ENCODE measurements around the gene PI4K2A.
A peak's percentile ranks its signal among the peaks of the same experiment; 100 is the strongest.

The PI4K2A gene

GRCh38 chr10:97612386-97612785 is 28.1 kb upstream of the PI4K2A start:
- DNase-seq (ENCODE audit: low read depth), result no peak
- TF ChIP-seq CTCF (IDR thresholded peaks at IDR 0.05; ENCODE audit: low read depth, low read length, missing control alignments), result peak; percentile 19
- no peak overlapping the region for H3K4me3 ChIP-seq (ENCODE audit: low read depth, low read length)

GRCh38 chr10:97618285-97618684 is 22.2 kb upstream of the PI4K2A start:
- no peak overlapping the region for H3K4me3 ChIP-seq (ENCODE audit: low read depth, low read length)
- TF ChIP-seq CTCF (IDR thresholded peaks at IDR 0.05; ENCODE audit: low read depth, low read length, missing control alignments), result no peak
- no peak for DNase-seq (ENCODE audit: low read depth)

DNA sequence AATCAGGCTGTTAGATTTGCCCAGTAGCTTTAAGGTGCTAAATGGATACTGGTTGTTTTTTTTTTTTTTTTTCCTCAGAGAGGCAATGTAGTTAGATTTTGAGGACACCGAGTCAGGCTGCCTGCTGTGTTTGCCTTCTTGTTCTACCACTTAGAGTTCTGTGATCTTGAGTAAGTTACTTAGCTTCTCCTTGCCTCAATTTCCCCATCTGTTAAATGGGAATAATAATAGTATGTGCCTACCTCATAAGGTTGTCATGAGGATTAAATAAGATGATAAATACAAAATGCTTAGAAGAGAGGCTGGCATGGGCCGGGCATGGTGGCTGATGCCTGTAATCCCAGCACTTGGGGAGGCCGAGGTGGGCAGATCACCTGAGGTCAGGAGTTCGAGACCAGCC is 21.7 kb upstream of the PI4K2A start:
- TF ChIP-seq CTCF (IDR thresholded peaks at IDR 0.05; ENCODE audit: low read depth, low read length, missing control alignments), result no peak
- DNase-seq (ENCODE audit: low read depth), result no peak
- H3K4me3 ChIP-seq (ENCODE audit: low read depth, low read length), result no peak overlapping the region

DNA sequence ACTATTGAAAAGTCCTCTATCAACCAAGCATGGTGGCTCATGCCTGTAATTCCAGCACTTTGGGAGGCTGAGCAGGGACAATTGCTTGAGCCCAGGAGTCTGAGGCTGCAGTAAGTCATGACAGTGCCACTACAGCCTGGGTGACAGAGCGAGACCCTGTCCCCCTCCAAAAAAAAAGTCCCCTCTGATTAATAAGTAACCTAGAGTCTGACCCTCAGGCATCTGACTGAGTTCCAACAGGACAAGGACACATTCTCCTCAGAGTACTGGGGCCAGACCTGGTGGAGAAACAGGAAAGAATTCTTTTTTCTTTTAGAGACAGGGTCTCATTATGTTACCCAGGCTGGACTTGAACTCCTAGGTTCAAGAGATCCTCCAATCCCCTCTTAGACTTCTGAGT is 17.2 kb upstream of the PI4K2A start:
- H3K4me3 ChIP-seq (ENCODE audit: low read depth, low read length), result no peak overlapping the region
- no peak for TF ChIP-seq CTCF (IDR thresholded peaks at IDR 0.05; ENCODE audit: low read depth, low read length, missing control alignments)
- DNase-seq (ENCODE audit: low read depth), result no peak

DNA sequence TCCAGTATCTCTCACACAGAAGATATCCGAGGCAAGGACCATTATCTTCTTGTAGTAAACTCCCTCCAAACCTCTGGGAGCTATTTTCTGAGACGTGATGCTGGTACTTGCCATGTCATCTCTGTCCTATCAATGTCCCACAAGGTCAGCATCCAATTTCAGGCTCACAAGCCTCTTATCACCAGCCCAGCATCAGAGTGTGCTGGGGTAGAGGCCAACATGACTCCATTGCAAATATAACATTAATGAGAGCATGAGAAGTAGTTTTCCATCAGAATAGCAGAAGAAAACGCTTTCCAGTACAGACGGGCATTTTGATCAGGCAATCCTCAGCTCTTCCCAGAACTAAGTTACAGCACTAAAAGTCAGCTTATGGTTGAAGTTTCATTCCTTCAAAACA is 12.7 kb upstream of the PI4K2A start:
- TF ChIP-seq CTCF (IDR thresholded peaks at IDR 0.05; ENCODE audit: low read depth, low read length, missing control alignments), result no peak
- no peak overlapping the region for H3K4me3 ChIP-seq (ENCODE audit: low read depth, low read length)
- DNase-seq (ENCODE audit: low read depth), result no peak

DNA sequence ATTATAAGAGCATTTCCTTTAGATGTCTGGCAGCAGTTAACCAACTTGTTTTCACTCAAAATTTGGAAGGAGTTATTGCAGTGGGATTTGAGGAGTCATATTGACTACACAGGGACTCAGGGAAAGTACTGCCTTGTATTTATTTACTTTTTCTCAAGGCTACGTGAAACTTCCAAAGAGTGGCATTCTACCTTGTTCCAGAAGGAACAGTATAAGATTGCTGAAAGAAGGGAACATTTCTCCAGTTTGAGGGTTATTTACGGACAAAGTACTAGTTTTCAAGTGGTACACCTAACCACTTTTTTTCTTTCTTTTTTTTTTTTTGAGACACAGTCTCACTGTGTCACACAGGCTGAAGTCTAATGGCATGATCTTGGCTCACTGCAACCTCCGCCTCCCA is 12.2 kb upstream of the PI4K2A start:
- no peak for TF ChIP-seq CTCF (IDR thresholded peaks at IDR 0.05; ENCODE audit: low read depth, low read length, missing control alignments)
- no peak overlapping the region for H3K4me3 ChIP-seq (ENCODE audit: low read depth, low read length)
- no peak for DNase-seq (ENCODE audit: low read depth)

- DNase-seq (ENCODE audit: low read depth), result no peak
- H3K4me3 ChIP-seq (ENCODE audit: low read depth, low read length), result no peak overlapping the region
- TF ChIP-seq CTCF (IDR thresholded peaks at IDR 0.05; ENCODE audit: low read depth, low read length, missing control alignments), result no peak
Observed at GRCh38 chr10:97629289-97629688, 11.2 kb upstream of the PI4K2A start.

Measured in GM12864 (cell line).